ENCODE results near the gene HTRA2.

The HTRA2 gene

GRCh38 chr2:74498500-74499266 lies 31.1 kb upstream of the HTRA2 start:
- Histone ChIP-seq H3K36me3 (ENCODE audit: control insufficient read depth, insufficient read depth, low read length) (no peaks in the 10 kb centered on the region), H3K4me1 (peaks cover 10% of the 10 kb centered on the region), H3K27me3 (ENCODE audit: control insufficient read depth, insufficient read depth, low read length) (no peaks in the 10 kb centered on the region), H2AFZ (no peak overlapping the region), H3K4me3 (ENCODE audit: low read depth, low read length) (no peak overlapping the region), H3K4me2 (ENCODE audit: low read length) (peak overlapping the region; percentile 36), H3K9ac (no peak overlapping the region), H3K79me2 (no peaks in the 10 kb centered on the region), H3K27ac (no peak overlapping the region), H3K9me3 (ENCODE audit: control insufficient read depth, low read length) (no peaks in the 10 kb centered on the region)
- TF ChIP-seq CTCF (IDR thresholded peaks at IDR 0.05): no peak

- Histone ChIP-seq H2AFZ (peak within 1 kb of the TSS; percentile 35), H3K79me2 (no peaks in the 10 kb centered on the region), H3K36me3 (ENCODE audit: control insufficient read depth, insufficient read depth, low read length) (no peaks in the 10 kb centered on the region), H3K4me2 (ENCODE audit: low read length) (peak within 1 kb of the TSS; percentile 36), H3K4me1 (peaks cover 10% of the 10 kb centered on the region), H3K27ac (no peak within 1 kb of the TSS), H3K4me3 (ENCODE audit: low read depth, low read length) (no peak within 1 kb of the TSS), H3K9me3 (ENCODE audit: control insufficient read depth, low read length) (no peaks in the 10 kb centered on the region), H3K9ac (no peak within 1 kb of the TSS), H3K27me3 (ENCODE audit: control insufficient read depth, insufficient read depth, low read length) (no peaks in the 10 kb centered on the region)
- TF ChIP-seq CTCF (IDR thresholded peaks at IDR 0.05): no peak
These were observed 30.3 kb upstream of the HTRA2 start, which contains the start of gene LBX2 for GRCh38 chr2:74499267-74499939. Gene LBX2, minus strand, starts transcription at chr2:74499603. Its CDS starts 66 bp downstream, at chr2:74499537.

GRCh38 chr2:74499940-74500577 lies 29.7 kb upstream of the HTRA2 start:
- Histone ChIP-seq H3K4me2 (ENCODE audit: low read length) (no peak overlapping the region), H3K79me2 (no peaks in the 10 kb centered on the region), H3K9me3 (ENCODE audit: control insufficient read depth, low read length) (no peaks in the 10 kb centered on the region), H2AFZ (no peak overlapping the region), H3K4me3 (ENCODE audit: low read depth, low read length) (no peak overlapping the region), H3K4me1 (peaks cover 10% of the 10 kb centered on the region), H3K27ac (no peak overlapping the region), H3K9ac (no peak overlapping the region), H3K36me3 (ENCODE audit: control insufficient read depth, insufficient read depth, low read length) (no peaks in the 10 kb centered on the region), H3K27me3 (ENCODE audit: control insufficient read depth, insufficient read depth, low read length) (no peaks in the 10 kb centered on the region)
- TF ChIP-seq CTCF (IDR thresholded peaks at IDR 0.05): no peak

GRCh38 chr2:74500578-74500946 lies 29.2 kb upstream of the HTRA2 start:
- no peak overlapping the region for H3K4me2 ChIP-seq (ENCODE audit: low read length)
- H3K4me3 ChIP-seq (ENCODE audit: low read depth, low read length): no peak overlapping the region
- H3K27ac ChIP-seq: no peak overlapping the region
- H3K27me3 ChIP-seq (ENCODE audit: control insufficient read depth, insufficient read depth, low read length): no peaks in the 10 kb centered on the region
- TF ChIP-seq CTCF (IDR thresholded peaks at IDR 0.05): no peak
- H3K79me2 ChIP-seq: no peaks in the 10 kb centered on the region
- H2AFZ ChIP-seq: no peak overlapping the region
- H3K9me3 ChIP-seq (ENCODE audit: control insufficient read depth, low read length): no peaks in the 10 kb centered on the region
- H3K9ac ChIP-seq: no peak overlapping the region
- no peaks in the 10 kb centered on the region for H3K36me3 ChIP-seq (ENCODE audit: control insufficient read depth, insufficient read depth, low read length)
- H3K4me1 ChIP-seq: peaks cover 10% of the 10 kb centered on the region

Data from parathyroid adenoma (tissue), 2 donors.